HAP-1 (cell line): ENCODE results near the gene COL4A6.
A peak's percentile ranks its signal among the peaks of the same experiment; 100 is the strongest.

Experiments
- DNase-seq, 2 experiments: peaks; one replicate each; pipeline ENCODE4 v3.0.0-alpha.2; 2016 to 2020; ENCODE audit warnings: low spot score in 2 of 2
- H3K27me3 ChIP-seq: fragments of 250-450 bp; sonication (Bioruptor Pico); 2 replicates; pipeline ENCODE4 v1.5.1; 2020; ENCODE audit warnings: low read depth, mild to moderate bottlenecking, moderate library complexity
- H3K36me3 ChIP-seq: fragments of 250-450 bp; sonication (Bioruptor Pico); replicated peaks from 2 replicates; pipeline ENCODE4 v1.5.1; 2020; ENCODE audit warnings: mild to moderate bottlenecking
- H3K4me1 ChIP-seq: fragments of 250-450 bp; sonication (Bioruptor Pico); 2 replicates; pipeline ENCODE4 v1.5.1; 2020; ENCODE audit warnings: mild to moderate bottlenecking
- H3K4me3 ChIP-seq: fragments of 250-450 bp; sonication (Bioruptor Pico); 2 replicates; pipeline ENCODE4 v1.5.1; 2020; ENCODE audit warnings: mild to moderate bottlenecking, moderate library complexity
- H3K9me3 ChIP-seq: fragments of 250-450 bp; sonication (Bioruptor Pico); 2 replicates; pipeline ENCODE4 v1.5.1; 2020; ENCODE audit warnings: mild to moderate bottlenecking, moderate library complexity
- in situ Hi-C: fragments of 300-500 bp; cut with MboI; formaldehyde crosslinking; loops from 3 replicates; pipeline ENCODE4 v1.14.3; 2020; ENCODE audit warnings: low sequenced_read_pairs, inconsistent platforms, mixed read lengths

COL4A6 gene

GRCh38 chrX:108224218-108224617 is 214.0 kb downstream of the COL4A6 start:
- Histone ChIP-seq H3K4me1 (peaks cover 3% of the 10 kb centered on the region; the same call in 1 of the 2 replicates), H3K4me3 (no peak overlapping the region), H3K36me3 (no peaks in the 10 kb centered on the region), H3K9me3 (no peaks in the 10 kb centered on the region), H3K27me3 (no peaks in the 10 kb centered on the region)
- no peak for DNase-seq
- in situ Hi-C loops: loop anchor here (10.0 to 25.0 kb wide), 2 partner anchors 311 to 463 kb away; no protein-coding TSS in a partner anchor

DNA sequence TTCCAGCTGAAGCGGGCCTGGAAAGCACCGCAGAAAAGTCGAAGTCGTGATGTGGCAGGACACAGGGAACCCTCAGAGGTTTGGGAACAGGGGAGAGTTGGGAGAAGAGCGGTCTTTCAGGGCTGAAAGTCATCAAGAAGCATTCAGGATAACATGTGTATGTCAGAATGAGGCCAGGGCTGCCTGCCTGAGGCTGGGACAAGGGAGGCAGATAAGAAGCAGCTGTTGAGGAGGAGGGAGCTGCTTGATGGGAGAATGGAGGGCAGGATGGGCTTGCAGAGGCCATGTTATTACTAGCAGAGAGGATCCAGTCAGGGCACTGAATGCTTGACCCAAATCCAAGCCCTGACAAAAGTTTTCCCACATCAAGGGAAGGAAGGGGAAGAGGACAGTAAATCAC is 214.6 kb downstream of the COL4A6 start:
- no peaks in the 10 kb centered on the region for H3K36me3 ChIP-seq
- DNase-seq: no peak
- H3K4me1 ChIP-seq: peaks cover 3% of the 10 kb centered on the region; the same call in 1 of the 2 replicates
- in situ Hi-C loops: loop anchor here (10.0 to 25.0 kb wide), 2 partner anchors 311 to 464 kb away; no protein-coding TSS in a partner anchor
- H3K4me3 ChIP-seq: no peak overlapping the region
- no peaks in the 10 kb centered on the region for H3K9me3 ChIP-seq
- no peaks in the 10 kb centered on the region for H3K27me3 ChIP-seq

- Histone ChIP-seq H3K9me3 (no peaks in the 10 kb centered on the region), H3K36me3 (no peaks in the 10 kb centered on the region), H3K4me3 (no peak overlapping the region), H3K27me3 (no peaks in the 10 kb centered on the region), H3K4me1 (peaks cover 3% of the 10 kb centered on the region; the same call in 1 of the 2 replicates)
- DNase-seq: no peak
- in situ Hi-C loops: loop anchor here (10.0 to 25.0 kb wide), 2 partner anchors 313 to 466 kb away; no protein-coding TSS in a partner anchor
Observed at GRCh38 chrX:108221301-108221864, 216.8 kb downstream of the COL4A6 start.

- in situ Hi-C loops: loop anchor here (10.0 to 25.0 kb wide), 2 partner anchors 315 to 467 kb away; no protein-coding TSS in a partner anchor
- H3K4me3 ChIP-seq: no peak overlapping the region
- H3K9me3 ChIP-seq: no peaks in the 10 kb centered on the region
- H3K27me3 ChIP-seq: no peaks in the 10 kb centered on the region
- H3K36me3 ChIP-seq: no peaks in the 10 kb centered on the region
- H3K4me1 ChIP-seq: peaks cover under 1% of the 10 kb centered on the region; the same call in 1 of the 2 replicates
- no peak for DNase-seq
Observed at GRCh38 chrX:108219949-108220601, 218.1 kb downstream of the COL4A6 start.

DNA sequence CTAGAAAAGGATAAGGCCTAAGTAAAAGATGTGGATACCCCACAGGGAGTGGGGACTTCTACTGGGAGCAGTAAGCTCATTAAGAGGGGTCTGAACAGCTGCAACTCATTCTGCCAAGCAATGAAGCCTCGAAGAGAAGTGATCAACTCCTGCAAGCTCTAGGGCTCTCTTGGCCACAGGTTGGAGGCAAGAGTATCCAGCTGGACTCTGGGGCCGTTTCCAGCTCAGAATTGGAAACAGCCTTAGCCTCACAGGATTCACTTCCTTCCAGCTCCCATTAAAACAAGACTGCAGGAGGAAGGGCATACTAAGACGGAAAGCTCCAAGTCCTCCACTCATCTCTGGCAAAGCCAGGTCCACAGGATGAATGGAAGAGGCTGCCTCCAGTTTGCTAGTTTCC is 220.3 kb downstream of the COL4A6 start:
- no peaks in the 10 kb centered on the region for H3K36me3 ChIP-seq
- H3K9me3 ChIP-seq: no peaks in the 10 kb centered on the region
- no peak for DNase-seq
- no peak overlapping the region for H3K4me3 ChIP-seq
- H3K27me3 ChIP-seq: no peaks in the 10 kb centered on the region
- in situ Hi-C loops: loop anchor here (25.0 kb wide), 1 partner anchor 469 kb away; no protein-coding TSS in a partner anchor
- H3K4me1 ChIP-seq: no peaks in the 10 kb centered on the region

- H3K4me3 ChIP-seq: no peak overlapping the region
- H3K4me1 ChIP-seq: no peaks in the 10 kb centered on the region
- no peaks in the 10 kb centered on the region for H3K36me3 ChIP-seq
- H3K9me3 ChIP-seq: no peaks in the 10 kb centered on the region
- in situ Hi-C loops: loop anchor here (25.0 kb wide), 1 partner anchor 470 kb away; no protein-coding TSS in a partner anchor
- no peak for DNase-seq
- no peaks in the 10 kb centered on the region for H3K27me3 ChIP-seq
Observed at GRCh38 chrX:108216919-108217571, 221.2 kb downstream of the COL4A6 start.

DNA sequence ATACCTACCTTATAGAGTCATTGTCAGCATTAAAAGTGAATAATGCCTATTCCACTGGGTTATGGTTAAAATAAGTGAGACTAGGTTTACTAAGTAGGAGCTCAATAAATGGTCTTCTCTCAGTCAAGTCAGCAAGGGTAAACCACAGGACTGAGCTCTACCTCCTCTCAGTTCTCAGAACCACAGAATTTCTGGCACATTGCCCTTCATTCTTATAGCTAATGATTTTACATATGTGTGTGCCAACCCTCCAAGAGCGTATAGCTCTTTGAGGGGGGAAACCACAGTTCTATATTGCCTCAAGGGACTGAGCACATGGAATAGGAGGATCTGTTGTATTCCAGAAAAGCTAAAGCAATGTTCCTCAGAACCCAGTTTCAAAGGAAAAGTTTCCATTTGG is 221.8 kb downstream of the COL4A6 start:
- Histone ChIP-seq H3K4me1 (no peaks in the 10 kb centered on the region), H3K9me3 (no peaks in the 10 kb centered on the region), H3K27me3 (no peaks in the 10 kb centered on the region), H3K36me3 (no peaks in the 10 kb centered on the region), H3K4me3 (no peak overlapping the region)
- in situ Hi-C loops: loop anchor here (25.0 kb wide), 1 partner anchor 471 kb away; no protein-coding TSS in a partner anchor
- DNase-seq: no peak

GRCh38 chrX:108211301-108211700 is 226.9 kb downstream of the COL4A6 start:
- no peak for DNase-seq
- H3K36me3 ChIP-seq: no peaks in the 10 kb centered on the region
- H3K9me3 ChIP-seq: no peaks in the 10 kb centered on the region
- in situ Hi-C loops: loop anchor here (25.0 kb wide), 1 partner anchor 476 kb away; no protein-coding TSS in a partner anchor
- H3K4me1 ChIP-seq: peaks cover 19% of the 10 kb centered on the region
- H3K27me3 ChIP-seq: no peaks in the 10 kb centered on the region
- no peak overlapping the region for H3K4me3 ChIP-seq

- no peak overlapping the region for H3K4me3 ChIP-seq
- H3K27me3 ChIP-seq: no peaks in the 10 kb centered on the region
- H3K4me1 ChIP-seq: peaks cover 19% of the 10 kb centered on the region
- no peaks in the 10 kb centered on the region for H3K36me3 ChIP-seq
- H3K9me3 ChIP-seq: no peaks in the 10 kb centered on the region
- in situ Hi-C loops: loop anchor here (25.0 kb wide), 1 partner anchor 478 kb away; no protein-coding TSS in a partner anchor
- peak; percentile 43 to 65 for DNase-seq
Observed at GRCh38 chrX:108209006-108209554, 229.1 kb downstream of the COL4A6 start.

DNA sequence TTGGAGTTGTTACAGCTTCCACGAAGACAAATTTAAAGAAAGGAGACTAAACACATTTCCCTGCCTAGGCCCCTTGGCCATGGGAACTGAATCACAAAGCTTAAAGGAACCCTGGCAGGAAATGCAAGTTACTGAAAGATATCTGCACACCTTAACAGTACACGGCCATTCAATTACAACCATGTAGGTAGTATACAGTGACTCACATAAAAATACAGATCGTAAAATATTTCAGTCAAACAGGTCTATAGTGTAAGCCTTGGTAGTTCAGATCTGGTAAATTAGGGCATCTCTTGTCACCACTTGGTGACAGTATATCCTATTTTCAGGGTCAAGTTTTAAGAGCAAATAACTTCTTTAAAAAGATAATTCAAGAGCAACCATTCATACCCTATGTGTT is 234.7 kb downstream of the COL4A6 start:
- in situ Hi-C loops: loop anchor here (25.0 kb wide), 1 partner anchor 484 kb away; no protein-coding TSS in a partner anchor
- DNase-seq: no peak
- Histone ChIP-seq H3K9me3 (no peaks in the 10 kb centered on the region), H3K36me3 (no peaks in the 10 kb centered on the region), H3K4me3 (no peak overlapping the region), H3K27me3 (no peaks in the 10 kb centered on the region), H3K4me1 (peaks cover 4% of the 10 kb centered on the region)

DNA sequence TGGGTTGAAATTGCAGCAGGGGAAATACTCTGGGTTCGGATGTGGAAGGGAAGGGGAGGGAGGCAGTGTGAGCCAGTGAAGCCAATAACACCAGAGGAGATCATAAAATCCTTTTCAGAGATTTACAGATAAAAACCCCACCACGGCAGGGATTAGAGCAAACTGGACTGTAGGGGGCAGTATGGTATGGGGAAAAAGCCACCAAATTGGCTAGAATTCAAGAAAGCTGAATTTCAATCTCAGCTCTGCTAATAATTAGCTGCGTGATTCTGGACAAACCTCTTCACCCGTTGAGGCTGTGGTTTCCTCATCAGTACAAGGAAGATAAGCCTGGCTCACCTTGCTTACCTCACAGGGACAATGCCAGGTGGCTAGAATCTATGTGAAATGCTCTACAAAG is 238.5 kb downstream of the COL4A6 start:
- in situ Hi-C loops: loop anchor here (25.0 kb wide), 1 partner anchor 488 kb away; no protein-coding TSS in a partner anchor
- DNase-seq: peak; percentile 78 to 79
- H3K4me3 ChIP-seq: no peak overlapping the region
- H3K36me3 ChIP-seq: no peaks in the 10 kb centered on the region
- no peaks in the 10 kb centered on the region for H3K4me1 ChIP-seq
- H3K27me3 ChIP-seq: no peaks in the 10 kb centered on the region
- no peaks in the 10 kb centered on the region for H3K9me3 ChIP-seq

- H3K9me3 ChIP-seq: no peaks in the 10 kb centered on the region
- in situ Hi-C loops: no loop called here
- no peaks in the 10 kb centered on the region for H3K4me1 ChIP-seq
- DNase-seq: no peak
- no peak overlapping the region for H3K4me3 ChIP-seq
- no peaks in the 10 kb centered on the region for H3K27me3 ChIP-seq
- no peaks in the 10 kb centered on the region for H3K36me3 ChIP-seq
Observed at GRCh38 chrX:108199041-108199440, 239.2 kb downstream of the COL4A6 start.

- H3K27me3 ChIP-seq: no peaks in the 10 kb centered on the region
Observed at GRCh38 chrX:108198420-108198819, 239.8 kb downstream of the COL4A6 start.

More at GRCh38 chrX:108198420-108198819, 239.8 kb downstream of the COL4A6 start:
- in situ Hi-C loops: no loop called here
- H3K9me3 ChIP-seq: no peaks in the 10 kb centered on the region
- H3K4me3 ChIP-seq: no peak overlapping the region
- no peaks in the 10 kb centered on the region for H3K4me1 ChIP-seq
- H3K36me3 ChIP-seq: no peaks in the 10 kb centered on the region
- DNase-seq: no peak
